HUES48 (cell line): ENCODE data around the gene FMN2.
"Not testable (repeated sequence)": the region's sequence is repeated elsewhere in the genome, so short reads cannot be mapped to it uniquely, and the experiment has no call there.

Experiments used
- H3K27ac ChIP-seq: one replicate; pipeline ENCODE4 v1.7.0; 2013; ENCODE audit warnings: low read depth, low read length, inconsistent platforms
- H3K27me3 ChIP-seq: 2 replicates; pipeline ENCODE4 v1.6.1; 2013; ENCODE audit warnings: mild to moderate bottlenecking, low read length; ENCODE audit not compliant: control insufficient read depth, insufficient read depth
- H3K36me3 ChIP-seq: 2 replicates; pipeline ENCODE4 v1.6.1; 2013; ENCODE audit warnings: low read length; ENCODE audit not compliant: control insufficient read depth, insufficient read depth
- H3K4me1 ChIP-seq: 2 replicates; pipeline ENCODE4 v1.6.1; 2013; ENCODE audit warnings: mild to moderate bottlenecking, low read length; ENCODE audit not compliant: control insufficient read depth, insufficient read depth
- H3K4me3 ChIP-seq: 2 replicates; pipeline ENCODE4 v1.5.1; 2013; ENCODE audit warnings: mild to moderate bottlenecking, low read depth, low read length
- H3K9ac ChIP-seq: 2 replicates; pipeline ENCODE4 v1.6.1; 2013; ENCODE audit warnings: mild to moderate bottlenecking, low read depth, low read length, moderate library complexity
- H3K9me3 ChIP-seq: 2 replicates; pipeline ENCODE4 v1.6.1; 2013; ENCODE audit warnings: low read length; ENCODE audit not compliant: control insufficient read depth, insufficient read depth

FMN2 gene

GRCh38 chr1:240401731-240402130, 310.0 kb downstream of the FMN2 start:
- Histone ChIP-seq H3K9me3 (no peaks in the 10 kb centered on the region), H3K9ac (no peak overlapping the region), H3K4me1 (peaks cover 7% of the 10 kb centered on the region; the same call in 1 of the 2 replicates), H3K27ac (no peak overlapping the region), H3K4me3 (no peak overlapping the region), H3K36me3 (no peaks in the 10 kb centered on the region), H3K27me3 (no peaks in the 10 kb centered on the region)

DNA sequence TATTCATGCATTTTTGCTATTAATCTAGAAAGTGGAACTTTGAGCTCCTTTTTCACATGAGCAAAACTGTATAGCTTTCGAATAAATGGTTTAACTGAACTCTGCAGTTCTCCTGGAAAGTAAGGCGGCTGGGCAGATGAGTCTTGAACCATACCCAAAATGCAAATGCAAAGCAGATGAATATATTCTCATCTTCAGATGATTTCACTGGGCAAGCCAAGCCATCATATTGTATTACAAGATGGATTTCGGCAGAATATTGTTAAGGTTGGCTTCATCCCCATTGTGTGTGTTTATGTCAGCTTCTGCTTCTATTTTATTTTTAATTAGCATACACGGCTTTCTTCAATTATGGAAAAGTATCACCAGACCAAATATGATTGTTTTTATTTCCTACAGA, 310.6 kb downstream of the FMN2 start:
- no peaks in the 10 kb centered on the region for H3K9me3 ChIP-seq
- H3K36me3 ChIP-seq = no peaks in the 10 kb centered on the region
- H3K4me3 ChIP-seq = no peak overlapping the region
- no peaks in the 10 kb centered on the region for H3K27me3 ChIP-seq
- peaks cover 7% of the 10 kb centered on the region; the same call in 1 of the 2 replicates for H3K4me1 ChIP-seq
- no peak overlapping the region for H3K27ac ChIP-seq
- H3K9ac ChIP-seq = no peak overlapping the region

GRCh38 chr1:240404286-240404685, 312.6 kb downstream of the FMN2 start:
- Histone ChIP-seq H3K4me1 (0 out of 2 replicates have a peak, but pooled peaks cover 4% of the 10 kb centered on the region), H3K27me3 (no peaks in the 10 kb centered on the region), H3K9ac (no peak overlapping the region), H3K4me3 (no peak overlapping the region), H3K27ac (no peak overlapping the region), H3K36me3 (no peaks in the 10 kb centered on the region), H3K9me3 (no peaks in the 10 kb centered on the region)

DNA sequence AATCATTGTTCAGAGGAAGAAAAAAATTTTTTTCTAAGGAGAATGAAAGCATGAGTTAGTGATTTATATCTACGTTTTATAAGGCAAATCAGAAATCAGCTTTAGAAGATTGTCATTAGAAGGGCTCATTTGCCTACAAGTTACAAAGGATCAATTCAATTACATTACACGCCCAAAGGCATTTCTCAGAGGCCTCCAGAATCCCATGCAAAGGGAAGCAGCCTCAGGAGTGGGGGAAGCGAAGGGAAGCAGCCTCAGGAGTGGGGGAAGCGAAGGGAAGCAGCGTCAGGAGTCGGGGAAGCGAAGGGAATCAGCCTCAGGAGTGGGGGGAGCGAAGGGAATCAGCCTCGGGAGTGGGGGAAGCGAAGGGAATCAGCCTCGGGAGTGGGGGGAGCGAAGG, 314.1 kb downstream of the FMN2 start:
- no peaks in the 10 kb centered on the region for H3K36me3 ChIP-seq
- no peak overlapping the region for H3K9ac ChIP-seq
- no peak overlapping the region for H3K27ac ChIP-seq
- no peaks in the 10 kb centered on the region for H3K4me1 ChIP-seq
- no peaks in the 10 kb centered on the region for H3K27me3 ChIP-seq
- H3K9me3 ChIP-seq = no peaks in the 10 kb centered on the region
- no peak overlapping the region for H3K4me3 ChIP-seq

GRCh38 chr1:240407407-240407806, 315.7 kb downstream of the FMN2 start:
- Histone ChIP-seq H3K4me1 (no peaks in the 10 kb centered on the region), H3K9ac (no peak overlapping the region), H3K27me3 (no peaks in the 10 kb centered on the region), H3K36me3 (no peaks in the 10 kb centered on the region), H3K27ac (no peak overlapping the region), H3K9me3 (no peaks in the 10 kb centered on the region), H3K4me3 (no peak overlapping the region)

DNA sequence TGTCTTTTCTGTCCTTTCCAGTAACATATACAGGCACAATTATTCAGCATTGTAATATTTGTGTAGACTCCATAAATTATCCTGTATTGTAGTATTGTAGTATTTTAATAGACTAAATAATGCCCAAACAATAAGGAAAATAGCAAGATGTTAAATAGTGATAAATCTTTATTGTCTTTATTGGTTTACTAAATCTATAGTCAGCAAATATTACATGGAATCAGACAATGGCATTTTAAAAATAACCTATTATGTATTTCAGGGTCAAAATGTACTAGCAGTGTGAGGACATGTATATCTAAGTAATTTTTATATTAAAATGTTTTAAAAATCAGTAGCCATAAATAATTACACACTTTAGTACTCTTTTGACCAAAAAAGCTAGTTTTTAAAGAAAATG, 317.9 kb downstream of the FMN2 start:
- no peaks in the 10 kb centered on the region for H3K36me3 ChIP-seq
- H3K27me3 ChIP-seq = no peaks in the 10 kb centered on the region
- no peak overlapping the region for H3K9ac ChIP-seq
- H3K4me3 ChIP-seq = no peak overlapping the region
- H3K27ac ChIP-seq = no peak overlapping the region
- H3K9me3 ChIP-seq = no peaks in the 10 kb centered on the region
- H3K4me1 ChIP-seq = no peaks in the 10 kb centered on the region

DNA sequence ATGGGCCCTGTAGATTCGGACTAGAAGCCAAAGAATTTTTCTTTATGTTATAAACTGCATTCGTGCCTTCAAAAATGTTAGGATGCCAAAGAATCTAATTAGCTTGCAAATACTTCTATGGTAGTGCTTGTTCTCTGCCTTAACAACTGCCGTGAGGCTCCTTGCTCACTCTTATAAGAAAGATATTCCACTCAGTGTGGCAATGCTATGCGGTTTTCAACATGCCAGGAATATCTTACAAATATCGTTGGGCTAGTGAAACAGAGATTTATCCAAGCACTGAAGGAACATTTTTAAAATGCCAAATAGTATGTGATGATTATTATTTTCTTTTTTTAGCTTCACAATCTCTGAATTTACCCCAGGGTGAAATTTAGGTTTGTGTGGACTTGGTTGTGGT, 322.0 kb downstream of the FMN2 start:
- Histone ChIP-seq H3K36me3 (no peaks in the 10 kb centered on the region), H3K9ac (no peak overlapping the region), H3K4me3 (no peak overlapping the region), H3K9me3 (no peaks in the 10 kb centered on the region), H3K27me3 (no peaks in the 10 kb centered on the region), H3K4me1 (no peaks in the 10 kb centered on the region), H3K27ac (no peak overlapping the region)

- Histone ChIP-seq H3K27ac (no peak overlapping the region), H3K4me3 (no peak overlapping the region), H3K27me3 (no peaks in the 10 kb centered on the region)
These were observed 322.6 kb downstream of the FMN2 start for GRCh38 chr1:240414237-240414636.

GRCh38 chr1:240415011-240415410, 323.3 kb downstream of the FMN2 start:
- not testable (repeated sequence) for H3K36me3 ChIP-seq, H3K4me1 ChIP-seq, H3K9ac ChIP-seq, H3K9me3 ChIP-seq, H3K27me3 ChIP-seq, H3K27ac ChIP-seq, H3K4me3 ChIP-seq

More at GRCh38 chr1:240414237-240414636, 322.6 kb downstream of the FMN2 start:
- Histone ChIP-seq H3K9ac (no peak overlapping the region), H3K4me1 (no peaks in the 10 kb centered on the region), H3K9me3 (no peaks in the 10 kb centered on the region), H3K36me3 (no peaks in the 10 kb centered on the region)

- Histone ChIP-seq H3K9ac (no peak overlapping the region), H3K27ac (no peak overlapping the region)
These were observed 323.8 kb downstream of the FMN2 start for GRCh38 chr1:240415532-240415931.

GRCh38 chr1:240417317-240417716, 325.6 kb downstream of the FMN2 start:
- no peak overlapping the region for H3K4me3 ChIP-seq

More at GRCh38 chr1:240415532-240415931, 323.8 kb downstream of the FMN2 start:
- Histone ChIP-seq H3K27me3 (no peaks in the 10 kb centered on the region), H3K4me3 (no peak overlapping the region), H3K4me1 (no peaks in the 10 kb centered on the region), H3K9me3 (no peaks in the 10 kb centered on the region), H3K36me3 (no peaks in the 10 kb centered on the region)

GRCh38 chr1:240420766-240421165, 329.1 kb downstream of the FMN2 start:
- Histone ChIP-seq H3K27ac (no peak overlapping the region), H3K36me3 (no peaks in the 10 kb centered on the region), H3K4me3 (no peak overlapping the region), H3K9me3 (no peaks in the 10 kb centered on the region), H3K9ac (no peak overlapping the region), H3K4me1 (no peaks in the 10 kb centered on the region), H3K27me3 (no peaks in the 10 kb centered on the region)

More at GRCh38 chr1:240417317-240417716, 325.6 kb downstream of the FMN2 start:
- no peak overlapping the region for H3K27ac ChIP-seq
- H3K9me3 ChIP-seq = no peaks in the 10 kb centered on the region
- no peaks in the 10 kb centered on the region for H3K4me1 ChIP-seq
- H3K9ac ChIP-seq = no peak overlapping the region
- H3K27me3 ChIP-seq = no peaks in the 10 kb centered on the region
- no peaks in the 10 kb centered on the region for H3K36me3 ChIP-seq
